HG02970 (cell line): ENCODE results near the gene RBBP6.
"Not testable (repeated sequence)": the region's sequence is repeated elsewhere in the genome, so short reads cannot be mapped to it uniquely, and the experiment has no call there.

Experiments
- ATAC-seq: cut with Tn5 transposase; IDR thresholded peaks from one replicate; pipeline ENCODE4 v1.9.1; 2021; ENCODE audit warnings: mild to moderate bottlenecking, moderate library complexity, moderate number of reproducible peaks; ENCODE audit not compliant: unreplicated experiment, low FRiP score

The RBBP6 gene

GRCh38 chr16:24562811-24563210 lies 23.4 kb downstream of the RBBP6 start:
- no peak for ATAC-seq

- ATAC-seq = no peak
These were observed 29.0 kb downstream of the RBBP6 start for GRCh38 chr16:24568392-24568791.

GRCh38 chr16:24571096-24571495 lies 31.7 kb downstream of the RBBP6 start:
- no peak for ATAC-seq

DNA sequence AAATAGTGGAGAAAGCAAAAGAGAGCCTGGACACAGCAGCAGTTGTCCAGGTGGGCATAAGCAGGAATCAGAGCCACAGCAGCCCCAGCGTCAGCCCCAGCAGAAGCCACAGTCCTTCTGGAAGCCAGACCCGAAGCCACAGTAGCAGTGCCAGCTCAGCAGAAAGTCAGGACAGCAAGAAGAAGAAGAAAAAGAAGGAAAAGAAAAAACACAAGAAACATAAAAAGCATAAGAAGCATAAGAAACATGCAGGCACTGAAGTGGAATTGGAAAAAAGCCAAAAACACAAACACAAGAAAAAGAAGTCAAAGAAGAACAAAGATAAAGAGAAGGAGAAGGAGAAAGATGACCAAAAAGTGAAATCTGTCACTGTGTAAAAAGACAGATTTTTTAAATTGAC lies 32.7 kb downstream of the RBBP6 start:
- ATAC-seq = no peak

GRCh38 chr16:24573141-24573540 lies 33.8 kb downstream of the RBBP6 start:
- no peak for ATAC-seq

- ATAC-seq = not testable (repeated sequence)
These were observed 35.4 kb downstream of the RBBP6 start for GRCh38 chr16:24574515-24575485.

- ATAC-seq = not testable (repeated sequence)
These were observed 36.4 kb downstream of the RBBP6 start for GRCh38 chr16:24575791-24576190.

DNA sequence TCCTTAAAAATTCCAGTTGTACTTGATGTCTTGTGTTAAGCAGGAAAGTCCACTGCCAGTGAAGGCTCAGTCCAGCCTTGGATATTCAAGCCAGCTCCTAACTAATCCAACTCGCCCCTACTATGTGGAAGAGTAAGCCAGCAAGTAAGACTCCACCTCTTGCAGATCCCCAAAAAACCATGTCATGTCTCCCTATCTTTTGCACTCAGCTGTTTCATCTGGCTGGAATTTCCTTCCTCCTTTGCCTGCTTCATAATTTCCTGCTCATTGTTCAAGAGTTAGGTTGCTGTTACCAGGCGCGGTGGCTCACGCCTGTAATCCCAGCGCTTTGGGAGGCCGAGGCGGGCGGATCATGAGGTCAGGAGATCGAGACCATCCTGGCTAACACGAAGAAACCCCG lies 37.8 kb downstream of the RBBP6 start:
- ATAC-seq = no peak

- no peak for ATAC-seq
These were observed 41.3 kb downstream of the RBBP6 start for GRCh38 chr16:24580665-24581064.

GRCh38 chr16:24583494-24583893 lies 44.1 kb downstream of the RBBP6 start:
- no peak for ATAC-seq

GRCh38 chr16:24589997-24590396 lies 50.6 kb downstream of the RBBP6 start:
- no peak for ATAC-seq

DNA sequence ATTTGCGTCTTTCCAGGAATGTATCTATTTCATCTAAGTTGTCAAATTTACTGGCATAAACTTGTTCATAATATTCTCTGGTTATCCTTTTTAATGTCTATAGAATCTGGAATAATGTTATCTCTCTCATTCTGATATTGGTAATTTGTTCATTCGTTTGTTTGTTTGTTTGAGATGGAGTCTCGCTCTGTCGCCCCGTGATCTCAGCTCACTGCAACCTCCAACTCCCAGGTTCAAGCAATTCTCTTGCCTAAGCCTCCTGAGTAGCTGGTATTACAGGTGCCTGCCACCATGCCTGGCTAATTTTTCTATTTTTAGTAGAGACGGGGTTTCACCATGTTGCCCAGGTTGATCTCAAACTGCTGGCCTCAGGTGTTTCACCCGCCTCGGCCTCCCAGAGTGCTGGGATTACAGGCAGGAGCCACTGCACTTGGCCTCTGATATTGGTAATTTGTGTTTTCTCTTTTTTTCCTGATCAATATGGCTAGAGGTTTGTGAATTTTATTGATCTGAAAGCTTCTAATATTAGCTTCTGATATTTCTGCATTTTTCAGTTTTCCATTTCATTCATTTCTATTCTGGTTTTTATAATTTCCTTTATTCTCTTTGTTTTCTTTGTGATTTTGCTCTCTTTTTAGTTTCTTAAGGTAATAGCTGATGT lies 59.5 kb downstream of the RBBP6 start:
- no peak for ATAC-seq

GRCh38 chr16:24609417-24609739 lies 70.0 kb downstream of the RBBP6 start:
- ATAC-seq = no peak

- no peak for ATAC-seq
These were observed 70.5 kb downstream of the RBBP6 start for GRCh38 chr16:24609740-24610415.

GRCh38 chr16:24610416-24610755 lies 71.0 kb downstream of the RBBP6 start:
- no peak for ATAC-seq

GRCh38 chr16:24611310-24611709 lies 71.9 kb downstream of the RBBP6 start:
- ATAC-seq = no peak

DNA sequence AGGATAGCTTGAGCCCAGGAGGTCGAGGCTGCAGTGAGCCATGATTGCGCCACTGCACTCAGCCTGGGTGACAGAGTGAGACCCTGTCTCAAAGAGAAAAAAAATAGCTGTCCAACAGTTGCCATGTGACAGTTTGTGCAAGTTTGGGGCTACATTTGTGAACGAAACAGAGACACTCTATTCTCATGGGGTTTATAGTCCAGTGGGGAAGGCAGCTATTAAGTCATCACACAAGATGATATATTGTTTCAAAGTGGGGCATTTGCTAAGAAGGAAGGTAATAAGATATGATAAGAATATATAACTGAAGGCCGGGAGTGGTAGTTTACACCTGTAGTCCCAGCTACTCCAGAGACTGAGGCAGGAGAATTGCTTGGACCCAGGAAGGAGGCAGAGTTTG lies 73.3 kb downstream of the RBBP6 start:
- no peak for ATAC-seq

DNA sequence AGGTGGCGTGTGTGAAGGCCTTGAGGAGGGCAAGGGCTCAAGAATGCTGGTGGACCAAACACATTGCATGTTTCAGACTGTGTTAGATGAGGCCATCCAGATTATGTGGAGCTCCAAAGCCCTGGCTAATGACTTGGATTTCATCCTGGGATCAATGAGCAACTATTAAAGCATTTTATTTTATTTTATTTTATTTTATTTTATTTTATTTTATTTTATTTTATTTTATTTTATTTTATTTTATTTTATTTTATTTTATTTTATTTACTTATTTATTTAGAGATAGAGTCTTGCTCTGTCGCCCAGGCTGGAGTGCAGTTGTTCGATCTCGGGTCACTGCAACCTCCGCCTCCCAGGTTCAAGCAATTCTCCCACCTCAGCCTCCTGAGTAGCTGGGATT lies 73.9 kb downstream of the RBBP6 start:
- not testable (repeated sequence) for ATAC-seq

DNA sequence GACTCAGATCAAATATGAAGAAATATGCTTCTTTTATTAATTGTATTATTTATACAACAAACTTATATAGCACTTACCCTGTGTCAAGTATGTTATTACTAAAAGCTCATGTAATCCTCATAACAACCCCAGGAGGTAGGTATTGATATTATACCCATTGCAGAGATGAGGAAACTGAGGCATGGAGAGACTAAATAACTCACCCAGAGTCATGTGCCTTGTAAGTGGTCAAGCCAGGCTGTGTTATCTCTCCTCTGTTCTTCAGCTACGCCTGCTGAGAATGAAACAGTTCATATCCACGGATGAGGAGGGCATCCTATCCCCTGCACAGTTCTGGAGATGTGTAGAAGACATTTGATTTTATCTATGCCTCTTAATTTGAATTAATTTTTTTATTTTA lies 78.1 kb downstream of the RBBP6 start:
- no peak for ATAC-seq
